GM19239 (cell line): Measurements from ENCODE around the gene NELL2.

Source experiments
- DNase-seq: peaks from one replicate; pipeline ENCODE4 v3.0.0; 2011; ENCODE audit warnings: low spot score; ENCODE audit not compliant: insufficient read length
- FAIRE-seq: peaks from 2 replicates; lab custom pipeline; 2011; peaks lifted over from hg19 to GRCh38; lab: Jason Lieb, UNC

The NELL2 gene

GRCh38 chr12:44640427-44641190, 235.5 kb downstream of the NELL2 start:
- DNase-seq (no peak), FAIRE-seq (no peak)

DNA sequence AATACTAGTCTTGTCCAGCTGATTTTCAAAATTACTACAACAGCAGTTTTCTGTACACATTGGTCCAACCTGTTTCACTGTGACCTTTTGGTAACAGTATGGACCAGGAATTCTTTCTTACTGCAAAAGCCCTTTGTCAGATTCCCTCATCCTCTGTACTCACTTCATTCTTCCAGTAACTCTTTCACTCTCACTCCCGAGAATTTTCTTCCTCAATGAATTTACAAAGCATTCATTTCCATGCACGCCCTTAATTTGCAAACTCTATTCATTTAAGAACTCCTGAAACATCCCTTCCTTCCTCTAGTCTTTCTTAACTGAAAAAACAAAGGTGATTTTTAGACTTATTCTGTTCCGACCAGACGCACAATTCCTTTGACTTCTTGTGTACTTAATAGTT, 238.2 kb downstream of the NELL2 start:
- FAIRE-seq (no peak), DNase-seq (no peak)

- DNase-seq = no peak
Observed at GRCh38 chr12:44628180-44628579, 247.9 kb downstream of the NELL2 start.

GRCh38 chr12:44627387-44628166, 248.5 kb downstream of the NELL2 start:
- FAIRE-seq = no peak
- DNase-seq = no peak

More at GRCh38 chr12:44628180-44628579, 247.9 kb downstream of the NELL2 start:
- no peak for FAIRE-seq

DNA sequence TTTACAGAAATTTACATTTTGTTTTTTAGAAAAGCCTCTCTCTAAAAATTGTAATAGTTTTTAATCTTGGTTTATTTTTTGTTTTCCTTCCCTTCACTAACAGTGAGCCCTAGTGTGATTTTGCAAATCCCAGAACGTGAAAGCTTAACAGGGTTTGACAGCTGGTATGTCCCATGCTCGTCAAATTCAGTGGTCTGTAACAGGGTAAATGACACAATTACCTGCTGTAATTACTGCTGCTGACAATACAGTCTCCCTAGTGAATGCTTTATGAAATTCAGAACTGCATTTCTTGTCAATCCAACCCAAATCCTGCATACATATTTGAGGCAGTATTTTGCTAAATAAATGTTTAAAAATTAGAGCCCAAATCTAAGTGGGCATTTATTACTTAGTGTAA, 249.2 kb downstream of the NELL2 start:
- DNase-seq = no peak
- no peak for FAIRE-seq

GRCh38 chr12:44618946-44619345, 257.2 kb downstream of the NELL2 start:
- DNase-seq (no peak), FAIRE-seq (no peak)

- no peak for DNase-seq
- no peak for FAIRE-seq
Observed at GRCh38 chr12:44616402-44616801, 259.7 kb downstream of the NELL2 start.

DNA sequence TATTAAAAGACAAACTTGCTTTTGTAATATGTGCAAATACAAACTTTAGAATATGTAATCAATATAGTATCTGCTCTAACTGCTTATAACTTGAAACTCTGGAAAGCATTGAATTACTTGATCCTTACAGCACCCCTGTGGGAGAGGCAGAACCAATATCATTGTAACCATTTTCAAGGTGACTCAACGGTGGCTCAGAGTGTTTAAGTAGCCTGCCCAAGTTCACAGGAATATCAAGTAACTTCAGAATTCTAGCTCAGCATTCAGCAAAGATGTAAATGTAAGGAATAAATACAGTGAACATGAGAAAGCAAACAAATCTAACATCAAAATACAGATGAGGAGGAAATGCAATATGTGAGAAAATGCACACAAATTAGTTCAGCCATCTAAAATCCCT, 264.6 kb downstream of the NELL2 start:
- FAIRE-seq = no peak

GRCh38 chr12:44603701-44604100, 272.4 kb downstream of the NELL2 start:
- DNase-seq (no peak), FAIRE-seq (no peak)

More for the DNA sequence above, 264.6 kb downstream of the NELL2 start:
- no peak for DNase-seq

DNA sequence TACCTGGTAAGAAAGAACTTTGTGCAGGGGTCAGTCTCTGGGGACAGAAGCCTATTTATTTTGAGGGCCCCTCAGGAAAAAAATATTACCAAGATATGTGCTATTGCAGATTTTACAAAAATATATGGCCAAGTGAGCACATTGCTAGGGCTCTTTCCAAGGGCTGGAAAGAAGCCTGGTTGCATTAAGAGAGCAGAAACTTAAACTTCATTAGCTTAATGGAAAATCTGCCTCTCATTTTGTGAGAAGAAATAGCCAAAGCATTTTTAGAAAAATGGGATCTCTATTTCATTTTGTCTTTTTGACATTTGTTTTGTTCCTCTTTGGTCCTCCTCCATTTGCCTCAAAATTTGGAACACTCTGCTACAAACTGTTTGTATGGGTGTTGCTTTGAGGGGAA, 283.5 kb downstream of the NELL2 start:
- DNase-seq (no peak), FAIRE-seq (no peak)

GRCh38 chr12:44589697-44590096, 286.4 kb downstream of the NELL2 start:
- FAIRE-seq (no peak), DNase-seq (no peak)

- no peak for DNase-seq
- no peak for FAIRE-seq
Observed at GRCh38 chr12:44588651-44589050, 287.5 kb downstream of the NELL2 start.

GRCh38 chr12:44584625-44585024, 291.5 kb downstream of the NELL2 start:
- DNase-seq (no peak), FAIRE-seq (no peak)

DNA sequence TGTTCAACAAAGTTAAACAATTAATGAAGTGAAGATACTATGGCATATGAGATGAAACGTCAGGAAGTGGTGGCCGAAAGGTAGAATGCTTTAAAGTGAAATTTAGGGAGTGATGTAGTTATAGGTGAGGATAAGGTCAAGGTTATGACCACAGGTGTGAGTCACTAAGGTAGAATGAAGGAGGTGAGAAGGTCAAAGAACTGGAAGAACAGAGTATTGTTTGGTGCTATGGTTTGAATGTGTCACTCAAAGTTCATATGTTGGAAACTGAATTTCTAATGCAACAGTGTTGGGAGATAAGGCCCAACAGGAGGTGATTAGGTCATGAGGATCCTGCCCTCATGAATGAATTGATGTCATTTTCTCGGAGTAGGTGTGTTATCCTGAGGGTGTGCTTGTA, 293.6 kb downstream of the NELL2 start:
- DNase-seq (no peak), FAIRE-seq (no peak)

- DNase-seq = no peak
- FAIRE-seq = no peak
Observed at GRCh38 chr12:44581642-44582242, 294.4 kb downstream of the NELL2 start.

DNA sequence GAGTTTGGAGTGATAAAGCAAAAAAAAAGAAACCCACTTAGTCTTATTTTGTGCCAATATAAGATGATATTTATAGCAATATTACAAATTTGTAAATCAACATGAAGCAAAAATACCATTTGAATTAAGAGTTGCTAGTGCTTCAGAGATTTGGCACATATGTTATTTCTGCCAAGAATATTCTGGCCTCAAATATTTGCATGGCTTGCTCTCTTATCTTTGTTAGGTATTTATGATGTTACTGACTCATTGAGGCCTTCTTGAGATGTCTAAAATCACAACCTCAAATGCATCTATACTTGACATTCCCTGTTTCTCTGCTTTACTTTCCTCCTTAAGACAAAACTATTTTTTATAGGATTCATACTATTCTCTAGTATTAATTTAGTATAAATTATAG, 301.5 kb downstream of the NELL2 start:
- FAIRE-seq = no peak
- DNase-seq = no peak

DNA sequence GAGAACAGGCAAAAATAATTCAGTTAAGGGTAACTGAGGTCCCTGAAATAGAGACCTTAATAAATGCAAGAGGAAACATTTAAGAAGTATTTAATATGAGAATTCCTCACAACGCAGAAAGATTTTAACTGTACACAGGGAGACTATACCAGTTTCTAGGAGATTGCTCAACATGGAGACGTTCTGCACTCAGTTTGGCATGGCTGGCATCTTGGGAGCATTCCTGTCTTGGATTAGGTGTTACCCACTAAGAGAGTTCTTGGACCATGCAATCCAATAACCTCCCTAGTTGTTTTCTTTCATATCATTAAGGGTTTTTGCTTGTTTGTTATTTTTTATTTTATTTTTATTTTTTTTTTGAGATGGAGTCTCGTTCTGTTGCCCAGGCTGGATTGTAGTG, 302.4 kb downstream of the NELL2 start:
- DNase-seq = no peak
- FAIRE-seq = no peak

- no peak for DNase-seq
- FAIRE-seq = no peak
Observed at GRCh38 chr12:44571006-44571550, 305.0 kb downstream of the NELL2 start.

DNA sequence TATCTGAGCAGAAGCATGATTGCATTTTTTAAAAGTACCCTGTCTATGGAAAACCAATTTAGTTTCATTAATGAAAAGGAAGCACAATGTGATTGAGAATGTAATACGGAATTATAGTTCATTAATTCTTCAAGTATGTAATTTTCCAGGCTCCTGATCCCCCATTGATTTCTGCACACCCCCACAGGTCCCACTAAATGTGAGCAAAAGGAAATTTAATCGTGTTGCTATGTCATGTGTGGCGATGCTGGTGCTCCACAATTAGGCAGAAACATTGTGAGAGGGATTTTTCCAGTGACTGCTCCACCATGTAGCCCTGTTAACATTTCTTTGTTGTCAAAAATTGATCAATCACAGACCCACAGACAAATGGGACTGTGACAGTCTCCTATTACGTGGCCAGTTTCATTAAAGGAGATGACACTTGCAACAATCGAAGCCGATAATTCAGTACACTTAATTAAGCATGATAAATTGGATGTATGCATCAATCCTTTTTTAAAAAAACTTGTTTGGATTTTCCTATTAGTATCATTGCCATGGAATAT, 306.0 kb downstream of the NELL2 start:
- DNase-seq (no peak), FAIRE-seq (no peak)

GRCh38 chr12:44565163-44565562, 311.0 kb downstream of the NELL2 start:
- FAIRE-seq (no peak), DNase-seq (no peak)

DNA sequence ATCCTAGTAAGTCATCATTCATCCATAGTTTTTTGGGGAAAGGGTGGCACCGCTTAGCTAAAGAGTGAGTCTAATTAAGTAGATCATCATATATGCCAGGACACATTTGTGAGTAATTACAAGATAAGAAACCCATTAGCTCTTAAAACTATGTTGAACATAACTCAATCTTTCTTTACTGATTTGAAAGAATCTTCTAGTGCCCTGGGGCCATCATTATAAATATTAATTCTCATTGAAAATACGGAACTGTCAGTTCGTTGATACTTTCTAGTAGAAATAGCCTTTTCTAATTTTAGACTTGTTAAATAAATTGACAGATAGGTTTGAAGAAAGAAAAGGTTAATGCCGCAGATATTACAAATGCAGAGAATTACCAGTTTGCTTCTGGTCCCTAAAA, 312.6 kb downstream of the NELL2 start:
- DNase-seq (no peak), FAIRE-seq (no peak)
